Liver (tissue), 2 donors: ENCODE data around the gene GPATCH3.

Experiments
- GABPA ChIP-seq, 2 donors: IDR thresholded peaks in 1 of 2; conservative IDR thresholded peaks in 1 of 2; 2 replicates each; pipeline ENCODE4 v1.6.1; 2016; ENCODE audit warnings: antibody characterized with exemption in 2 of 2, mild to moderate bottlenecking in 1 of 2, moderate library complexity in 1 of 2
- HNF4A ChIP-seq, 2 donors: conservative IDR thresholded peaks; 2 replicates each; pipeline ENCODE4 v1.6.1; 2016; ENCODE audit warnings: antibody characterized with exemption in 2 of 2, mild to moderate bottlenecking in 2 of 2
- HNF4G ChIP-seq: IDR thresholded peaks from 2 replicates; pipeline ENCODE4 v1.6.1; 2016; ENCODE audit warnings: antibody characterized with exemption
- TAF1 ChIP-seq: conservative IDR thresholded peaks from 2 replicates; pipeline ENCODE4 v1.6.1; 2016; ENCODE audit warnings: antibody characterized with exemption, mild to moderate bottlenecking
- YY1 ChIP-seq: IDR thresholded peaks from 2 replicates; pipeline ENCODE4 v1.6.1; 2016; ENCODE audit warnings: antibody characterized with exemption, mild to moderate bottlenecking
- donor health status: healthy.

GRCh38 chr1:26912147-26912490, 11.9 kb upstream of the GPATCH3 start:
- no peak for TF ChIP-seq HNF4G
- peak; percentile 14 for TF ChIP-seq TAF1
- TF ChIP-seq YY1: no peak
- TF ChIP-seq GABPA (IDR thresholded peaks at IDR 0.05 in 1 of 2, conservative IDR thresholded peaks at IDR 0.05 in 1 of 2): no peak
- no peak for TF ChIP-seq HNF4A (conservative IDR thresholded peaks at IDR 0.05)
